MCF 10A (cell line): ENCODE data around the gene IGSF22. TPM values are rescaled to one million over a fixed set of nuclear protein-coding genes. Genes with fewer than 3 reads are reported as not detected.

Experiments used
- BruUV-seq: library from RNA; stranded (reverse); fragments of 400-500 nt; replicated peaks from 2 replicates; lab custom pipeline; 2021; lab: Mats Ljungman, UMichigan
- CTCF ChIA-PET: fragments of 300-600 bp; sonication (Branson Sonifier 250); formaldehyde crosslinking; extraction: SDS; loops from one replicate; lab custom pipeline; 2021; ENCODE audit warnings: antibody characterized with exemption, inconsistent platforms; lab: Yijun Ruan, JAX
- POLR2A ChIA-PET: fragments of 300-600, 350-650 bp; sonication (Branson Sonifier 250); formaldehyde crosslinking; extraction: SDS; loops from one replicate; lab custom pipeline; 2020; ENCODE audit warnings: antibody characterized with exemption, inconsistent platforms; lab: Yijun Ruan, JAX
- DNase-seq: peaks from one replicate; pipeline ENCODE4 v3.0.0-alpha.2; 2018; ENCODE audit not compliant: unreplicated experiment
- H3K27ac Mint-ChIP-seq: one replicate; pipeline ENCODE4 v1.8.0; 2022; ENCODE audit warnings: mild to moderate bottlenecking, low read depth, mixed read lengths; ENCODE audit not compliant: unreplicated experiment
- H3K27me3 Mint-ChIP-seq: one replicate; pipeline ENCODE4 v1.8.0; 2022; ENCODE audit warnings: mixed read lengths; ENCODE audit not compliant: insufficient read depth, unreplicated experiment
- H3K36me3 Mint-ChIP-seq: one replicate; pipeline ENCODE4 v1.8.0; 2022; ENCODE audit warnings: mild to moderate bottlenecking, moderate library complexity, mixed read lengths; ENCODE audit not compliant: insufficient read depth, unreplicated experiment
- H3K4me1 Mint-ChIP-seq: one replicate; pipeline ENCODE4 v1.8.0; 2022; ENCODE audit warnings: mixed read lengths; ENCODE audit not compliant: insufficient read depth, unreplicated experiment
- H3K4me3 Mint-ChIP-seq: one replicate; pipeline ENCODE4 v1.8.0; 2022; ENCODE audit warnings: mild to moderate bottlenecking, moderate library complexity, mixed read lengths; ENCODE audit not compliant: unreplicated experiment
- H3K9me3 Mint-ChIP-seq: one replicate; pipeline ENCODE4 v1.8.0; 2022; ENCODE audit warnings: mixed read lengths; ENCODE audit not compliant: unreplicated experiment
- CTCF ChIP-seq: fragments of 200-600 bp; IDR thresholded peaks from one replicate; pipeline ENCODE4 v1.8.0; 2022; ENCODE audit warnings: antibody characterized with exemption, mild to moderate bottlenecking; ENCODE audit not compliant: unreplicated experiment
- intact Hi-C: fragments of 100-400 bp; cut with micrococcal nuclease; formaldehyde crosslinking; loops from 2 replicates; pipeline ENCODE4 v1.14.1; 2022
- total RNA-seq: library from RNA; stranded (reverse); gene quantifications from 2 replicates; pipeline ENCODE4 v1.2.3, GENCODE V29; 2022

The IGSF22 gene
- total RNA-seq, 1 experiment from 2014 or later, result not detected

- ChIA-PET POLR2A (interaction anchor here (0.9 kb wide), 1 partner anchor 216 kb away, joined by 3 read pairs; no protein-coding TSS in a partner anchor), CTCF (interaction anchor here (0.5 to 5.6 kb wide), 7 partner anchors 10 to 203 kb away, joined by 3 to 39 read pairs (median 3); no protein-coding TSS in a partner anchor)
- no peak overlapping the region for H3K4me3 Mint-ChIP-seq
- intact Hi-C loops, result no loop called here
- H3K4me1 Mint-ChIP-seq, result no peaks in the 10 kb centered on the region
- no TSS peak for BruUV-seq
- no peaks in the 10 kb centered on the region for H3K9me3 Mint-ChIP-seq
- no peak overlapping the region for H3K27ac Mint-ChIP-seq
- H3K27me3 Mint-ChIP-seq, result peaks cover 23% of the 10 kb centered on the region
- no peak for TF ChIP-seq CTCF
- DNase-seq, result no peak
- H3K36me3 Mint-ChIP-seq, result no peaks in the 10 kb centered on the region
These were observed 15.8 kb upstream of the IGSF22 start for GRCh38 chr11:18741783-18742182.

- BruUV-seq, result no TSS peak
These were observed 13.7 kb upstream of the IGSF22 start for GRCh38 chr11:18739685-18740084.

GRCh38 chr11:18737642-18738041 lies 11.7 kb upstream of the IGSF22 start:
- no peak for DNase-seq
- Mint-ChIP-seq H3K27me3 (peaks cover 23% of the 10 kb centered on the region), H3K27ac (no peak overlapping the region), H3K4me1 (no peaks in the 10 kb centered on the region), H3K4me3 (no peak overlapping the region), H3K9me3 (no peaks in the 10 kb centered on the region), H3K36me3 (no peaks in the 10 kb centered on the region)
- no TSS peak for BruUV-seq
- ChIA-PET CTCF (interaction anchor here (1.0 kb wide), 2 partner anchors 621 to 623 kb away, joined by 3 to 4 read pairs; no protein-coding TSS in a partner anchor), POLR2A (no interaction called here)
- TF ChIP-seq CTCF, result no peak
- intact Hi-C loops, result loop anchor here (10.0 kb wide), 1 partner anchor 493 kb away; the partner anchor contains the start of gene SAA2

More at GRCh38 chr11:18739685-18740084, 13.7 kb upstream of the IGSF22 start:
- intact Hi-C loops, result loop anchor here (10.0 kb wide), 1 partner anchor 495 kb away; the partner anchor contains the start of gene SAA2
- Mint-ChIP-seq H3K27me3 (peaks cover 23% of the 10 kb centered on the region), H3K27ac (no peak overlapping the region), H3K36me3 (no peaks in the 10 kb centered on the region), H3K4me3 (no peak overlapping the region), H3K9me3 (no peaks in the 10 kb centered on the region), H3K4me1 (no peaks in the 10 kb centered on the region)
- TF ChIP-seq CTCF, result no peak
- ChIA-PET POLR2A (interaction anchor here (0.6 kb wide), 1 partner anchor 232 kb away, joined by 3 read pairs; no protein-coding TSS in a partner anchor), CTCF (interaction anchor here (0.6 to 5.6 kb wide), 7 partner anchors 8 to 624 kb away, joined by 3 to 39 read pairs (median 5); no protein-coding TSS in a partner anchor)
- DNase-seq, result no peak

- Mint-ChIP-seq H3K4me1 (no peaks in the 10 kb centered on the region), H3K4me3 (no peak overlapping the region), H3K27me3 (peaks cover 23% of the 10 kb centered on the region), H3K9me3 (no peaks in the 10 kb centered on the region), H3K36me3 (no peaks in the 10 kb centered on the region), H3K27ac (no peak overlapping the region)
- intact Hi-C loops, result loop anchor here (10.0 kb wide), 1 partner anchor 492 kb away; the partner anchor contains the start of gene SAA2
- BruUV-seq, result no TSS peak
- no peak for TF ChIP-seq CTCF
- CTCF ChIA-PET, result interaction anchor here (0.5 to 1.7 kb wide), 4 partner anchors 28 to 1542 kb away, joined by 3 to 4 read pairs (median 3); no protein-coding TSS in a partner anchor
- POLR2A ChIA-PET, result no interaction called here
- no peak for DNase-seq
These were observed 10.7 kb upstream of the IGSF22 start for GRCh38 chr11:18736590-18737148.
